SK-N-MC (cell line): ENCODE data around the gene CLRN1.

ENCODE experiments used
- EZH2 ChIP-seq: fragments of 200-600 bp; sonication (generic); IDR thresholded peaks from one replicate; pipeline ENCODE4 v1.6.1; 2017; ENCODE audit warnings: antibody characterized with exemption
- POLR2AphosphoS5 ChIP-seq: IDR thresholded peaks from 2 replicates; pipeline ENCODE4 v1.6.1; 2012; ENCODE audit warnings: mild to moderate bottlenecking, low read depth, low read length, borderline replicate concordance

DNA sequence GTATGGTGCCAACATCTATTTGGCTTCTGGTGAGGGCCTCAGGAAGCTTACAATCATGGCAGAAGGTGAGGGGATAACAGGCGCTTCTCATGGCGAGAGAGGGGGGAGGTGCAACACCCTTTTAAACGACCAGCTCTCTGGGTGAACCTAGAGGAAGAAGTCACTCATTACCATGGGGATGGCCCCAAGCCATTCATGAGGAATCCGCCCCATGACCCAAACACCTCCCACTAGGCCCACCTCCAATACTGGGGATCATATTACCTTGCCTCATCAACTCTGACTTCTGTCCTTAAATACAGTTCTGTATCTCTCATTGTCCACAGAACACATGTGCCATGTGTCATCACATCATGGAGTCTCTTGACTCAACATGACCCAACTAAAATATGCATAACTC lies 37.5 kb upstream of the CLRN1 start:
- no peak for TF ChIP-seq EZH2
- TF ChIP-seq POLR2AphosphoS5 = no peak
